Tibial nerve (tissue), 3 donors: ENCODE measurements around the gene GNG10.
"Not testable (repeated sequence)": the region's sequence is repeated elsewhere in the genome, so short reads cannot be mapped to it uniquely, and the experiment has no call there.

Source experiments
- EP300 ChIP-seq, 2 donors: sonication (generic); formaldehyde crosslinking; IDR thresholded peaks; one replicate each; pipeline ENCODE4 v1.6.1; 2017; ENCODE audit warnings: antibody characterized with exemption in 2 of 2, mild to moderate bottlenecking in 1 of 2
- POLR2A ChIP-seq, 2 donors: fragments of 450-650 bp; IDR thresholded peaks; one replicate each; pipeline ENCODE4 v1.6.1; 2017; ENCODE audit warnings: antibody characterized with exemption in 2 of 2, mild to moderate bottlenecking in 2 of 2, moderate library complexity in 2 of 2

GRCh38 chr9:111668601-111669000 lies 7.2 kb downstream of the GNG10 start:
- not testable (repeated sequence) for TF ChIP-seq EP300, POLR2A (IDR thresholded peaks at IDR 0.05)
